Activated CD4-positive, CD25-positive, alpha-beta regulatory T cell treated with anti-CD3 and anti-CD28 coated beads, Interleukin-2, amount 50 U/mL, for 72 hours (primary cell): Measurements from ENCODE around the gene NUP98.
"Not testable (repeated sequence)": the region's sequence is repeated elsewhere in the genome, so short reads cannot be mapped to it uniquely, and the experiment has no call there.

Experiments used
- DNase-seq: peaks from one replicate; pipeline ENCODE4 v3.0.0; 2021

NUP98 gene

GRCh38 chr11:3666023-3666530 is 131.3 kb downstream of the NUP98 start:
- DNase-seq: no peak

GRCh38 chr11:3665336-3666022 is 131.9 kb downstream of the NUP98 start:
- no peak for DNase-seq

GRCh38 chr11:3664032-3664630 is 133.2 kb downstream of the NUP98 start:
- no peak for DNase-seq

GRCh38 chr11:3662856-3663255 is 134.5 kb downstream of the NUP98 start:
- no peak for DNase-seq

- DNase-seq: no peak
Observed at GRCh38 chr11:3660960-3661359, 136.4 kb downstream of the NUP98 start.

- DNase-seq: no peak
Observed at GRCh38 chr11:3659595-3660515, 137.5 kb downstream of the NUP98 start.

- no peak for DNase-seq
Observed at GRCh38 chr11:3658252-3658651, 139.1 kb downstream of the NUP98 start.

- DNase-seq: not testable (repeated sequence)
Observed at GRCh38 chr11:3657331-3657730, 140.0 kb downstream of the NUP98 start.

- DNase-seq: no peak
Observed at GRCh38 chr11:3655547-3655946, 141.8 kb downstream of the NUP98 start.

- DNase-seq: not testable (repeated sequence)
Observed at GRCh38 chr11:3652514-3652913, 144.8 kb downstream of the NUP98 start.

GRCh38 chr11:3649374-3649773 is 148.0 kb downstream of the NUP98 start:
- not testable (repeated sequence) for DNase-seq

GRCh38 chr11:3648843-3649242 is 148.5 kb downstream of the NUP98 start:
- DNase-seq: not testable (repeated sequence)

- no peak for DNase-seq
Observed at GRCh38 chr11:3645552-3645951, 151.8 kb downstream of the NUP98 start.

- no peak for DNase-seq
Observed at GRCh38 chr11:3644817-3645235, 152.5 kb downstream of the NUP98 start, which contains the start of gene ART1. ART1 (plus strand) TSS chr11:3645128; CDS start chr11:3659214, 14,086 bp downstream.

GRCh38 chr11:3643102-3643546 is 154.2 kb downstream of the NUP98 start:
- not testable (repeated sequence) for DNase-seq

- DNase-seq: peak; percentile 63
Observed at GRCh38 chr11:3642071-3642951, 155.0 kb downstream of the NUP98 start.

- DNase-seq: no peak
Observed at GRCh38 chr11:3641701-3642070, 155.7 kb downstream of the NUP98 start, which contains the start of gene ART5. ART5 (minus strand) TSS chr11:3641992; CDS start chr11:3641862, 130 bp downstream.

GRCh38 chr11:3641191-3641590 is 156.2 kb downstream of the NUP98 start:
- no peak for DNase-seq

- no peak for DNase-seq
Observed at GRCh38 chr11:3639841-3640240, 157.5 kb downstream of the NUP98 start.

GRCh38 chr11:3638513-3638912 is 158.8 kb downstream of the NUP98 start:
- DNase-seq: no peak

- no peak for DNase-seq
Observed at GRCh38 chr11:3637201-3637600, 160.2 kb downstream of the NUP98 start.
